GM21447 (cell line): ENCODE data around the gene STS.
A peak's percentile ranks its signal among the peaks of the same experiment; 100 is the strongest.

ENCODE experiments used
- ATAC-seq: cut with Tn5 transposase; IDR thresholded peaks from one replicate; pipeline ENCODE4 v1.9.1; 2021; ENCODE audit not compliant: unreplicated experiment

Gene STS

DNA sequence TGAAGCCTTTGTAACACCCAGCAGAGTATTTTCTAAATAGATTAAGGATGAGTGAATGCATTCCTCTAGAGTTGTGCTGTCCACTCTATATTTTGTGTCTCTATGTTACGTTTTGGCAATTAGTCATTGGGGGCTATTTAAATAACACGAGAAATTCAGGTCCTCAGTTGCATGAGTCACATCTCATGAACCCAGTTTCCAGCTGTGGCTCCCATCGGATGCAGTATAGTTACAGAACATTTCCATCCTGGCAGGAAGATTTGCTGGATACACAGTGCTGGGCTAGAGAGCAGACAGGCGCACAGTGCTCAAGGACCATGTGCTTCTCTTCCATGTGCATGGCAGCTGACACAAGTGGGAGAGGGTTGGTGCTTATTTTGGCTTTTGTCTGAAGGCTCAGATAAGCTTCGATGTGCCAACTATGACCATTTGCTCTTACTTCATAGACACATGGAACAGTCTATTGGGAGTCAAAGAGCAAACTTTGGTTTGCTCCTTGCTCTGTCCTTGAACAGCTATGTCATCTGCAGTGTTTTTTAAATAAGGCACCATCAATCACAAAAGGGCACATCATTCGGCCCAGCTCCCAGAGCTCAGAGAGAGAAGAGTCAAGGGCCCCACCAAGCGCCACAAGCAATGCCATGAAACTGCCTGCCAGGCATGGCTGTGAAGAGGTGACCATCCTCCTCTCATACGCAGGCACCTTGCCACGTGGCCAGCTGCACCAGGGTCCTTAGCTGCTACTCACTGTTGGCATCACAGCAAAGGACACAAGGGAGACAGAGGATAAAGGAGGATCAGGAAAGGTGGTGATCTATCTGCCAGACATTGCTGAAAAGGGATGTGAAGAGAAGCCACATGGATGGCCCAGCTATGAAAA is 8.1 kb upstream of the STS start:
- ATAC-seq = no peak

DNA sequence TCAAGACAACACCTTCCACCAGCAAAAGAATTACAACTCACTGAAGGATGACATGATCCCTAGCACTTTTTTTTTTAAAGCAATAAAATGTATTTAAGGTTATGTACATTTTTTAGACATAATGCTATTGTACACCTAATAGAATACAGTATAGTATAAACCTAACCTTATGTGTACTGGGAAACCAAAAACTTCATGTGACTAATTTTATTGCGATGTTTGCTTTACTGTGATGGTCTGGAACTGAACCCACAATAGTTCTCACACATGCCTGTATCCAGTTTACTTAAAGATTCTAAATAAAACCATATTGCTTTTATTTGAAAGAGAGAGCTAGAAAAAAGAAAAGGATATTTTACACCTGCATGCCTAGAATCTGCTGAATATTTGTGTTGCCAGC is 4.4 kb upstream of the STS start:
- no peak for ATAC-seq

GRCh38 chrX:7143941-7144525 is 3.5 kb upstream of the STS start:
- no peak for ATAC-seq

GRCh38 chrX:7145454-7145853 is 2.1 kb upstream of the STS start:
- ATAC-seq = no peak

GRCh38 chrX:7146020-7146702 is 1.4 kb upstream of the STS start:
- no peak for ATAC-seq

- peak; percentile 39 for ATAC-seq
Observed at GRCh38 chrX:7146703-7147412, 654 bp upstream of the STS start.

- peak; percentile 73 for ATAC-seq
Observed at GRCh38 chrX:7147978-7148854, 704 bp downstream of the STS start, which contains the start of gene PUDP. PUDP (minus strand) TSS chrX:7148153; CDS start chrX:7148113, 40 bp downstream.

DNA sequence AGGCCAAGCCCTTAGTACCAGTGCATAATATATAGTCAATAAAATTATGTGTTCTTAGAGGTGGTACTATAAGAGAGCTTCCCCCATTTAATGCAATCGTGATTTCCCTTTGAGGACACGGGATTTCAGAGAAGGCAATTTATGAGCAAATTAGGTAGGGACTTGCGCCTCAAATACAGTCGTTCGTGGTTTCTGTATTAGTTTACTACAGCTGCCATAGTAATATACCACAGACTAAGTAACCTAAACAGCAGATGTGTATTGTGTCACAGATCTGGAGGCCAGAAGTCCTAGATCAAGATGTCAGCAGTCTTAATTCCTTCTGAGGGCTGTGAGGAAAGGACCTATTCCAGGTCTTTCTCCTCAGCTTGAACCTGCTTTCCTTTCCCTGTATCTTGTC is 1.9 kb downstream of the STS start:
- no peak for ATAC-seq

- no peak for ATAC-seq
Observed at GRCh38 chrX:7153231-7153630, 5.7 kb downstream of the STS start.

- no peak for ATAC-seq
Observed at GRCh38 chrX:7154041-7154597, 6.6 kb downstream of the STS start.

DNA sequence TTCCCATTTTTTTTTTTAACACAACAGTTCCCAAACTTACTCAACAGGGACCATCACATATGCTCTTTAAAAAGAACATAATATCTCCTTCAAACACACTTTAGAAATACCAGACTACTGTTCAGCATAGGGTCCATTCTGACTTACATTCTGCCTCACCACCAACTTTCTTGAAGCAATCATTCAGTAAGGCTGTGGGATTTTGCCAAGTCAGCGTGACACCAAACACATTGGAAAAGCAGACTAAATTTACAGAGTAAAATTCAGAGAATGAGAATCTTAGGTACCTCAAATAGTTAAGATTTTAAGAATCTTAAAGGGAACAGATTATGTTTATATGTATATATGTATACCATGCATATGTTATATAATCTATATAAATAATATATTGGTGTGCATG is 7.7 kb downstream of the STS start:
- ATAC-seq = no peak

DNA sequence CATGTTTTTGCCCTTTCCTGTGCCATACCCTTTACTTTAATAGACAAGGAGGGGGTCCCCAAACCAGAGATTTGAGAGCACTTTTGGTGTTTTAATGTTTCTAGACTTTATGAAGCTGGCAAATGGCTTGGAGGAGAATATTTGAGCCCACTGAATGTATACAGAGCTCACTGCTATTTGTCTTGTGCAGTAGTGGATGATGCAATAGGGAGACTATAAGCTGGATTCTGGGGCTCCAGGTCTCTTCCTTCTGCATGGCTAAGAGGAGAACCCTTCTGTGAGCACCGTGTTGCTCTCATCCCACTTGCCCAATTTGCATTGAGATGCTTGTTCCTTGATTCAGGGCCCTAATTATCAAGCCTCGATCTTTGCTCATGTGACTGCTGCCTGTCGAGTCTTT is 9.4 kb downstream of the STS start:
- no peak for ATAC-seq

DNA sequence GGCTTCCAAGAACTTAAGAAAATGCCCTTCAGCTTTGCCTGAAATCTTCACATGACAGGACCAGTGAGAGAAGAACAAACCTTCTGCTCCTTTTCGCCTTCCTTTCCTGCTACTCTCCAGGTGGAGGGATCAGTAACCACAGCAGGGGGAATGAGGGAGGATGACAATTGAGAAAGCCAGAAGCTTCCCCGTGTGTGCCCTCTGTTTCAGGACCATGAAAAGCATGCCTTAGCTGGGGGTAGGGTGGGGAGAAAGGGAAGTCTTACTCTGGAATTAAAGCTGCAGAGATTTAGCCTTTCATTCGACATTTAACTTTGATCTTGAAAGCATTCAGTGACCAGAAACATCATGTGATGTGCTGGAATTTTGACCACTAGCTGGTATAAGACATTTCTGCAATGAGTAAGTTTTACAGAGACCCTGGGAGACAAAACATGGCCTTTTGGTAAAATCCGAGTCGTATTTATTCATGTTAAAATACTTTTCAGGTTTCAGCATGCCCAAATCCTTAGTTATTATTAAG is 11.0 kb downstream of the STS start:
- ATAC-seq = no peak

DNA sequence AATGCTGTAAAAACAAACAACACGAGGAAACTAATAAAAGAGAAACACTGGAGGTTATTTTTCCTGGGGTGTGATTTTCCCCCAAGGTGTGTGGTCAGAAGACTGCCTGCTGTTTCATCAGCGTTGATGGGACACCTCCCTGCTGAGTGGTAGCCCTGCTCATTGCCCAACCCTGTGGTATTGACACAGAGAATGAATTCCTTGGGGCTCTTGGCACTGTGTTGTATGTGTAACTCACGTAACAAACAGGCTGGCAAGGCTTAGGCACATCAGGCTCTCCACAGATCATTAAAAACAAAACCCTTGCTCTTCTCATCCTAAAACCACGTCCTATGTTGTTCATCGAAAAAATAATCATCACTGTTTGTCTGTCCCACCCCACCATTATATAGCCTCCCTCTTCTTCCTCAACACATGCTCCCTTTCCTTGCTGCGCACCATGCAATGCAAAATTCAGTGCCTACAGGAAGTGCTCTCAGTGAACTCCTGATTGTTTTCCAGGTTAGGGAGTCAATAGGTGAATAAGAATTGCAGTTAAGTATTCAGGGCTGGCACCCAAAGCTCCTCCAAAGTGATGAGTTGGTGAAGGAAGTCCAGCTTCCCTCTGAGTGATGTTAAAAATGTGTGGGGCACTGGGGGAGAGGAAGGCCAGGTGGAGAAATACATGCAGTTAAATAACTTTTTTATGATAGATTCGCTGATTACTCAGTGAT is 11.8 kb downstream of the STS start:
- ATAC-seq = no peak

GRCh38 chrX:7163146-7163677 is 15.7 kb downstream of the STS start:
- ATAC-seq = no peak

DNA sequence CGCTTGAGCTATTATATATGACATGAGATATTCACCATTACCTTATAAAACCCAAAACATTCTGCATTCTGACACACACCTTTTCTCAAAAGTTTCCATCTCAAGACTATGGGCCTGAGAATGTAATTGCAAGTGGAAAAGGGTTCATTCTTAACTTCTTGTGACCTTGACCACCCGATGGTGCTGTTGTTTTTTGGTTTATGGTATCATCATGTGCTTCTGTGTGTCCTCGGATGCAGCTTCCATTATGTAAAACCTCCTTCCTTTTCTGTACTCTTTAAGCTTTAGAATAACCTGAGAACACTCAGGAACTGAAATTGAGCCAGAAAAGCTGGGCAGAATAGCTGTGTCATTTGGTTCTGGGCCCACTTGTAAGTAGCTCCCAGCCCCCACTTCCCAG is 16.7 kb downstream of the STS start:
- ATAC-seq = no peak

GRCh38 chrX:7168371-7168770 is 20.9 kb downstream of the STS start:
- ATAC-seq = no peak

GRCh38 chrX:7169627-7170026 is 22.1 kb downstream of the STS start:
- ATAC-seq = no peak

- ATAC-seq = no peak
Observed at GRCh38 chrX:7170898-7171297, 23.4 kb downstream of the STS start.
